Keratinocyte (primary cell): Measurements from ENCODE around the gene D2HGDH. TPM values are rescaled to one million over a fixed set of nuclear protein-coding genes. Genes with fewer than 3 reads are reported as not detected.

Source experiments
- DNase-seq: peaks from one replicate; pipeline ENCODE4 v3.0.0-alpha.2; 2011; ENCODE audit warnings: low read depth, missing footprints, low spot score
- FAIRE-seq: peaks from 2 replicates; lab custom pipeline; 2011; peaks lifted over from hg19 to GRCh38; lab: Jason Lieb, UNC
- H2AFZ ChIP-seq: 2 replicates; pipeline ENCODE4 v1.6.0; 2012; ENCODE audit warnings: low read length, control low read depth, inconsistent platforms; ENCODE audit not compliant: control insufficient read depth
- H3K27ac ChIP-seq: 2 replicates; pipeline ENCODE4 v1.5.1; 2011; ENCODE audit warnings: low read length; ENCODE audit not compliant: control insufficient read depth, insufficient read depth
- H3K27me3 ChIP-seq: 3 replicates; pipeline ENCODE4 v1.6.0; 2011; ENCODE audit warnings: low read length; ENCODE audit not compliant: control insufficient read depth, insufficient read depth; ENCODE audit errors: extremely low read depth
- H3K36me3 ChIP-seq, 2 experiments: 2 replicates in 1 of 2; 3 replicates in 1 of 2; pipeline ENCODE4 v1.5.1; 2011; ENCODE audit warnings: low read length in 2 of 2, mild to moderate bottlenecking in 1 of 2; ENCODE audit not compliant: control insufficient read depth in 2 of 2, insufficient read depth in 2 of 2; ENCODE audit errors: extremely low read depth in 1 of 2
- H3K4me1 ChIP-seq: 3 replicates; pipeline ENCODE4 v1.5.1; 2011; ENCODE audit warnings: low read length; ENCODE audit not compliant: control insufficient read depth, insufficient read depth; ENCODE audit errors: extremely low read depth
- H3K4me2 ChIP-seq: 3 replicates; pipeline ENCODE4 v1.6.0; 2011; ENCODE audit warnings: low read depth, low read length; ENCODE audit not compliant: control insufficient read depth, insufficient read depth; ENCODE audit errors: extremely low read depth
- H3K4me3 ChIP-seq, 3 experiments: fragments of 200-600 bp in 1 of 3; sonication (generic) in 1 of 3; 2 replicates in 2 of 3; 3 replicates in 1 of 3; pipeline ENCODE4 v1.5.1; 2011 to 2016; ENCODE audit warnings: low read length in 3 of 3, mild to moderate bottlenecking in 3 of 3, control low read depth in 2 of 3, inconsistent platforms in 1 of 3, low read depth in 1 of 3, mixed read lengths in 1 of 3, mixed run types in 1 of 3, moderate library complexity in 1 of 3; ENCODE audit not compliant: control insufficient read depth in 2 of 3, insufficient read depth in 2 of 3; ENCODE audit errors: extremely low read depth in 1 of 3
- H3K79me2 ChIP-seq: 2 replicates; pipeline ENCODE4 v1.6.0; 2012; ENCODE audit warnings: low read length; ENCODE audit not compliant: control insufficient read depth, insufficient read depth
- H3K9ac ChIP-seq: 3 replicates; pipeline ENCODE4 v1.6.0; 2011; ENCODE audit warnings: low read length; ENCODE audit not compliant: control insufficient read depth, insufficient read depth; ENCODE audit errors: extremely low read depth
- H3K9me1 ChIP-seq: 3 replicates; pipeline ENCODE4 v1.6.0; 2011; ENCODE audit warnings: low read length; ENCODE audit not compliant: control insufficient read depth, insufficient read depth; ENCODE audit errors: extremely low read depth
- H3K9me3 ChIP-seq: 2 replicates; pipeline ENCODE4 v1.5.1; 2012; ENCODE audit warnings: low read depth, low read length; ENCODE audit not compliant: control insufficient read depth
- H4K20me1 ChIP-seq: 3 replicates; pipeline ENCODE4 v1.6.0; 2011; ENCODE audit warnings: low read length; ENCODE audit not compliant: control insufficient read depth, insufficient read depth; ENCODE audit errors: extremely low read depth
- CTCF ChIP-seq, 3 experiments: IDR thresholded peaks in 1 of 3; conservative IDR thresholded peaks in 1 of 3; optimal IDR thresholded peaks in 1 of 3; 2 replicates in 2 of 3; 3 replicates in 1 of 3; pipeline versions ENCODE3 to v1.5.1; 2011; ENCODE audit warnings: low read length in 3 of 3, mild to moderate bottlenecking in 3 of 3, moderate library complexity in 2 of 3, control low read depth in 1 of 3, inconsistent platforms in 1 of 3; ENCODE audit not compliant: insufficient read depth in 2 of 3; ENCODE audit errors: extremely low read depth in 1 of 3
- EZH2 ChIP-seq: IDR thresholded peaks from one replicate; pipeline ENCODE4 v1.6.1; 2012; ENCODE audit warnings: inconsistent platforms, mild to moderate bottlenecking, low read length, moderate library complexity
- dilution Hi-C: fragments of 300-500 bp; cut with MboI; formaldehyde crosslinking; loops from one replicate; pipeline ENCODE4 v1.7.0; 2020; ENCODE audit warnings: low sequenced_read_pairs; ENCODE audit not compliant: extremely low pct_ligation_motif_present
- polyA plus RNA-seq, 5 experiments: library from polyadenylated mRNA; depleted of rRNA in 3 of 5; stranded (reverse) in 3 of 5; stranded (forward) in 1 of 5; unstranded in 1 of 5; fragments of >200 nt; gene quantifications; 1 replicate in 1 of 5; 2 replicates in 3 of 5; 3 replicates in 1 of 5; pipeline versions ENCODE4 v1.2.1 to v1.2.3, GENCODE V29; 2011 to 2012; ENCODE audit warnings: missing spikeins in 2 of 5, low read depth in 1 of 5, low replicate concordance in 1 of 5

D2HGDH gene
- polyA plus RNA-seq, 1 donor (not counting 4 experiments of a cell fraction or from before 2014, with no cell fraction given), result 5.4 TPM

- DNase-seq, result no peak
- no peak overlapping the region for H3K27ac ChIP-seq
- H3K79me2 ChIP-seq, result no peaks in the 10 kb centered on the region
- H4K20me1 ChIP-seq, result peaks cover 2% of the 10 kb centered on the region
- dilution Hi-C loops, result no loop called here
- no peak for FAIRE-seq
- H2AFZ ChIP-seq, result no peak overlapping the region
- no peaks in the 10 kb centered on the region for H3K27me3 ChIP-seq
- no peaks in the 10 kb centered on the region for H3K9me1 ChIP-seq
- no peak overlapping the region for H3K4me2 ChIP-seq
- no peak overlapping the region for H3K9ac ChIP-seq
- TF ChIP-seq CTCF (optimal IDR thresholded peaks at IDR 0.05 in 1 of 3, IDR thresholded peaks at IDR 0.05 in 1 of 3, conservative IDR thresholded peaks at IDR 0.05 in 1 of 3; ENCODE audit: extremely low read depth in 1 of 3, insufficient read depth in 2 of 3, low read length in 3 of 3) (no peak), EZH2 (no peak)
- no peak overlapping the region for H3K4me3 ChIP-seq
- peaks cover 2% of the 10 kb centered on the region for H3K9me3 ChIP-seq
- H3K36me3 ChIP-seq, result peaks cover 0 to 2% of the 10 kb centered on the region in 2 experiments
- H3K4me1 ChIP-seq, result no peaks in the 10 kb centered on the region
Observed at GRCh38 chr2:241764275-241765241, 30.1 kb downstream of the D2HGDH start.

DNA sequence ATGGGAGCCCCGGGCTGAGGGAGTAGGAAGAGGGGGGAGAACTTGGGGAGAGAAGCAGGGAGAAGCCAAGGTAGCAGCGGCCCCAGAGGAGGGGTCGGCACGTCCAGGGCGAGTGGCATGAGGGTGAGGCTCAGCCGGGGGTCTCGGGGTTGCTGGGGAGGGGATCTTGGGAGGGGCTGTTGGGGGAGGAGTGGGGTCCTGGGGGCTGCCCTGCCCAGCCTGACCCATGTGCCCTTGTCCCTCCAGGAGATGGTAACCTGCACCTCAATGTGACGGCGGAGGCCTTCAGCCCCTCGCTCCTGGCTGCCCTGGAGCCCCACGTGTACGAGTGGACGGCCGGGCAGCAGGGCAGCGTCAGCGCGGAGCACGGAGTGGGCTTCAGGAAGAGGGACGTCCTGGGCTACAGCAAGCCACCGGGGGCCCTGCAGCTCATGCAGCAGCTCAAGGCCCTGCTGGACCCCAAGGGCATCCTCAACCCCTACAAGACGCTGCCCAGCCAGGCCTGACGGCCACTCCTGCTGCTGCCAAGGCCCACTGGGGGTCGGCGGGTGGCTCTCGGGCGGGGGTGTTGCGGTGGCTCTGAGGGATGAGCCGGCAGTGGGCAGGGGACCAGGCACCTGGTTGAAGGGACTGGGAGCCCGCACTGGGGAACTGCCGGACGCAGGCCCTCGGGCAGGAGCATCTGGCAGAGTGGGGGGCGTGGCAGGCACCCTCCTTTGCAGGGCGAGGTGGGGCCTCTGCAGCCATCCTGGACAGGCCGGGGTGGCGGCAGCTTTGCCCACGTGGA, 33.2 kb downstream of the D2HGDH start:
- H3K27me3 ChIP-seq, result peaks cover 10% of the 10 kb centered on the region
- no peak for TF ChIP-seq CTCF (optimal IDR thresholded peaks at IDR 0.05 in 1 of 3, IDR thresholded peaks at IDR 0.05 in 1 of 3, conservative IDR thresholded peaks at IDR 0.05 in 1 of 3; ENCODE audit: extremely low read depth in 1 of 3, insufficient read depth in 2 of 3, low read length in 3 of 3)
- no peak for TF ChIP-seq EZH2
- H3K4me3 ChIP-seq, result no peak overlapping the region
- H3K36me3 ChIP-seq, result no peaks in the 10 kb centered on the region
- no peak overlapping the region for H3K9ac ChIP-seq
- H4K20me1 ChIP-seq, result peaks cover 2% of the 10 kb centered on the region
- H2AFZ ChIP-seq, result no peak overlapping the region
- no peak overlapping the region for H3K4me2 ChIP-seq
- DNase-seq, result no peak
- H3K27ac ChIP-seq, result no peak overlapping the region
- no peaks in the 10 kb centered on the region for H3K79me2 ChIP-seq
- H3K9me3 ChIP-seq, result no peaks in the 10 kb centered on the region
- H3K9me1 ChIP-seq, result no peaks in the 10 kb centered on the region
- H3K4me1 ChIP-seq, result no peaks in the 10 kb centered on the region
- no peak for FAIRE-seq
- dilution Hi-C loops, result no loop called here
